Breast epithelium (tissue), 3 donors: ENCODE measurements around the gene MYBPH.

Source experiments
- POLR2A ChIP-seq: fragments of 450-650 bp; IDR thresholded peaks from one replicate; pipeline ENCODE4 v1.6.1; 2016; ENCODE audit warnings: antibody characterized with exemption, mild to moderate bottlenecking, moderate library complexity
- POLR2AphosphoS5 ChIP-seq, 3 donors: sonication (generic); formaldehyde crosslinking; IDR thresholded peaks; one replicate each; pipeline ENCODE4 v1.6.1; 2017; ENCODE audit warnings: antibody characterized with exemption in 3 of 3

- no peak for TF ChIP-seq POLR2A
- peak in 1 of 3 donors; percentile 27 for TF ChIP-seq POLR2AphosphoS5 (IDR thresholded peaks at IDR 0.05)
These were observed 21.4 kb downstream of the MYBPH start for GRCh38 chr1:203153989-203154821.
